GM12801 (cell line): ENCODE measurements around the gene EVC.

Experiments
- CTCF ChIP-seq: IDR thresholded peaks from one replicate; pipeline ENCODE4 v1.5.1; 2011; ENCODE audit warnings: control low read depth; ENCODE audit not compliant: insufficient read length; ENCODE audit errors: extremely low read depth

Gene EVC

DNA sequence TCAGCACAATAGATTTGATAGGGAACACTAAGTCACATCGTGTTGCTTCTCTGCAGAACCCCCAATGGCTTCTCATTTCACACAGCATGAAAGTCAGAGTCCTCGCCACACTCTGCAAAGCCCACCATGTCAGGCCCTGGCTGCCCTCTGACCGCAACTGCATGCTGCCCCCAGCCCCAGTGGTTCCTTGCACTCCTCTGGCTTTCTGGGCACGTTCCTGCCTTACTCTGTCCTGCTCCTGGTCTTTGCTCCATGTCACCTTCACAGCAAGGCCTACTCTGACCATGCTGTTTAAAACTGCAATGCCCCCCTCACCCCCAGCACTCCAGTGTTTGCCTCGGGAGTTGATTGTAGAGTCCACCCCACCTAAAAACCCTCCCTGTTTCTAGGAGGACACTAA lies 78.1 kb downstream of the EVC start:
- TF ChIP-seq CTCF: no peak

- no peak for TF ChIP-seq CTCF
Measured at GRCh38 chr4:5790546-5790857, 79.5 kb downstream of the EVC start.

GRCh38 chr4:5791654-5792053 lies 80.7 kb downstream of the EVC start:
- no peak for TF ChIP-seq CTCF

DNA sequence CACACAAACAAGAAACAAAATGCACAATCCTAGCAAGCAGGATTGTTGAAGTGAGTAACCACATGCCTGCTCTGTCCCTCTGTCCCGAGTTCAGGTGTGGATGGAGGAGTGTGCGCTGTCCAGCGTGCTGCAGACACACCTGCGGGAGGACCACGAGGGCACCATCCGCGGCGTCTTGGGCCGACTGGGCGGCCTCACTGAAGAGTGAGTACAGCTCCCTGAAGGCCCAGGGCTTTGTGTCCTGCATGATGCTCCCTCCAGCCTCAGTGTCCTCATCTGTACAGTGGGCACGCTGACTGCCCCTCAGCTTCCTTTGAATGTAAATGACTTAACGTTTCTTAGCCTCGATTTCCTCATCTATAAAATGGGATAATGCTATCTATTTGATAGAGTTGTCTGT lies 82.5 kb downstream of the EVC start:
- no peak for TF ChIP-seq CTCF

DNA sequence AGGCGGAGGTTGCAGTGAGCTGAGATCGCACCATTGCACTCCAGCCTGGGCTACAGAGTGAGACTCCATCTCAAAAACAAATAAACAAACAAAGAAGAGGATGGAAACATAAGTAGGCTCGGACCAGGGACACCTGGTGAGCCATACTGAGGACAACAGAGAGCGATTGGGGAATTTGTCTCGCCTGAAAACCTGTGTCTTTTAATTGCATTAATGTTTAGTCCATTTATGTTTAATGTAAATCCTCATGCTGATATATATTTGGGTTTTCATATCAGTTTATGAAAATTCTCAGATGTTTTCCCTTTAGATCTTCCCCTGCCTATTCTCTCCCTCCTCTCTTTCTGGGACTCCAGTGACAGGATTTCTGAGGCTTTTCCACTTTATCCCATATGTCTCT lies 84.6 kb downstream of the EVC start:
- no peak for TF ChIP-seq CTCF

- no peak for TF ChIP-seq CTCF
Measured at GRCh38 chr4:5796976-5797375, 86.0 kb downstream of the EVC start.

DNA sequence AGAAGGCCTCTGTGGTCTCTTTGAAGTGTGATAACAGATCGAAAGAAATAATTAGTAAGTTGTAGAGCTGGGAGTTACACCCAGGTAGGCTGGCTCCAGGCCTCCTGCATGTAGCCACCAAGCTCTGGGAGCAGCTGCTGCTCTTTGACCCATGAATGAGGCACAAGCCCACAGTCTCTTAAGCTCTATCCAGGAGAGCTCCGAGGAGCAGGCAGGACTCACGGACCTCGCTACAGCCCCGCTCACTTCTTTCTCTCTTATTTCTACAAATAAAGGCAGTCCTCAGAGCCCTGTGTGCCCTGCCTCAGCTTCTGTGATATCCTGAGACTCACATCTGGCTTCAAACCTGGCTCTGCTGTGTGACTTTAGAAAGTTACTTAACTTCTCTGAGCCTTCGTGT lies 86.9 kb downstream of the EVC start:
- TF ChIP-seq CTCF: no peak

DNA sequence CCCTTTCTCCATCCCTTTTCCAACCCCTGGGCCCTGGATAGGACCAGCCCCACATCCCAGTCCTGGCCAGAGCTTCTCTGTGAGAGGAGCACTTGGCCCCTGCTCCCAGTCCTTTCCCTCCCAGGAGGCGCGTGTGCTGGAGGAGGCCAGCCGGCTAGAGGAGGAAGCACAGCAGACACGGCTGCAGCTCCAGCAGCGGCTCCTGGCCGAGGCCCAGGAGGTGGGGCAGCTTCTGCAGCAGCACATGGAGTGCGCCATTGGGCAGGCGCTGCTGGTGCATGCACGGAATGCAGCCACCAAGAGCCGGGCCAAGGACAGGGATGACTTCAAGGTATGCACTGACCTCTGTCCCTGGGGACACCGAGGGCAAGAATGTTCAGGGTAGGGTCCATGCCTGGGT lies 87.5 kb downstream of the EVC start:
- TF ChIP-seq CTCF: no peak
